HCT116 (cell line): Measurements from ENCODE around the gene RHOT1. TPM values are rescaled to one million over a fixed set of nuclear protein-coding genes. Genes with fewer than 3 reads are reported as not detected.

Source experiments
- ATAC-seq: fragments of 200-7000 bp; cut with Tn5 transposase; 2 replicates; pipeline ENCODE4 v1.9.1; 2020; ENCODE audit warnings: mild to moderate bottlenecking, moderate library complexity
- BruUV-seq: library from RNA; stranded (reverse); fragments of 400-500 nt; replicated peaks from 2 replicates; lab custom pipeline; 2021; lab: Mats Ljungman, UMichigan
- CTCF ChIA-PET: fragments of 300-600 bp; sonication (Branson Sonifier 250); formaldehyde crosslinking; loops from one replicate; lab custom pipeline; 2021; ENCODE audit warnings: antibody characterized with exemption; lab: Charles Lee
- POLR2A ChIA-PET: fragments of 300-600, 350-600 bp; sonication (Branson Sonifier 250); formaldehyde crosslinking; loops from one replicate; lab custom pipeline; 2021; ENCODE audit warnings: antibody characterized with exemption; lab: Charles Lee
- RAD21 ChIA-PET, 2 experiments: fragments of 300-600 bp; sonication (Branson Sonifier 250); formaldehyde crosslinking; loops; one replicate each; lab custom pipeline; 2023; ENCODE audit warnings: low total read pairs in 2 of 2; ENCODE audit not compliant: uncharacterized antibody in 2 of 2, unreplicated experiment in 2 of 2, low non-redundant PET in 1 of 2; lab: Charles Lee
- DNase-seq: peaks from one replicate; pipeline ENCODE4 v3.0.0-alpha.2; 2010; ENCODE audit warnings: low read depth, low spot score
- H2AFZ ChIP-seq: fragments of 200-600 bp; shearing (Covaris generic), sonication (generic); 2 replicates; pipeline ENCODE4 v1.6.1; 2017; ENCODE audit warnings: low read depth, mixed run types, mixed read lengths, antibody characterized with exemption, low read length; ENCODE audit not compliant: poor library complexity, severe bottlenecking
- H3K27ac ChIP-seq: 2 replicates; pipeline ENCODE4 v1.5.1; 2012; ENCODE audit warnings: low read depth, low read length
- H3K27me3 ChIP-seq: fragments of 200-600 bp; sonication (generic); 2 replicates; pipeline ENCODE4 v1.6.1; 2016; ENCODE audit warnings: mixed run types, low read length, mixed read lengths; ENCODE audit not compliant: insufficient read depth
- H3K36me3 ChIP-seq, 2 experiments: fragments of 200-500 bp in 1 of 2; fragments of 200-600 bp in 1 of 2; sonication (Bioruptor generic) in 1 of 2; sonication (generic) in 1 of 2; 2 replicates each; pipeline versions ENCODE4 v1.5.1 to v1.6.1; 2014 to 2016; ENCODE audit warnings: low read length in 2 of 2, inconsistent platforms in 1 of 2, mixed read lengths in 1 of 2, mixed run types in 1 of 2; ENCODE audit not compliant: insufficient read depth in 2 of 2, control insufficient read depth in 1 of 2
- H3K4me1 ChIP-seq, 2 experiments: fragments of 200-600 bp in 1 of 2; sonication (generic) in 1 of 2; 2 replicates each; pipeline versions ENCODE4 v1.5.1 to v1.6.1; 2012 to 2017; ENCODE audit warnings: low read length in 2 of 2, inconsistent platforms in 1 of 2, mild to moderate bottlenecking in 1 of 2, mixed read lengths in 1 of 2, mixed run types in 1 of 2, moderate library complexity in 1 of 2; ENCODE audit not compliant: insufficient read depth in 2 of 2, control insufficient read depth in 1 of 2
- H3K4me2 ChIP-seq: fragments of 200-600 bp; sonication (generic); 2 replicates; pipeline ENCODE4 v1.6.1; 2017; ENCODE audit warnings: mixed run types, low read length, mixed read lengths
- H3K4me3 ChIP-seq, 2 experiments: fragments of 200-600 bp in 1 of 2; sonication (generic) in 1 of 2; replicated peaks in 1 of 2; 2 replicates each; pipeline ENCODE4 v1.5.1; 2011 to 2016; ENCODE audit warnings: low read length in 2 of 2, control low read depth in 1 of 2, low read depth in 1 of 2, mild to moderate bottlenecking in 1 of 2, mixed read lengths in 1 of 2, mixed run types in 1 of 2
- H3K79me2 ChIP-seq: fragments of 200-600 bp; sonication (generic); 2 replicates; pipeline ENCODE4 v1.6.1; 2017; ENCODE audit warnings: mild to moderate bottlenecking, mixed run types, low read length, moderate library complexity, mixed read lengths; ENCODE audit not compliant: insufficient read depth
- H3K9ac ChIP-seq: fragments of 200-600 bp; sonication (generic); 2 replicates; pipeline ENCODE4 v1.6.1; 2016; ENCODE audit warnings: low read length, mixed read lengths
- H3K9me2 ChIP-seq: fragments of 200-600 bp; sonication (generic), shearing (Covaris generic); 2 replicates; pipeline ENCODE4 v1.6.1; 2017; ENCODE audit warnings: mixed run types, mild to moderate bottlenecking, moderate library complexity; ENCODE audit not compliant: insufficient read depth
- H3K9me3 ChIP-seq, 2 experiments: fragments of 200-500 bp in 1 of 2; fragments of 200-600 bp in 1 of 2; sonication (Bioruptor generic) in 1 of 2; sonication (generic) in 1 of 2; 2 replicates each; pipeline ENCODE4 v1.6.1; 2014 to 2017; ENCODE audit warnings: low read length in 2 of 2, mixed read lengths in 2 of 2, inconsistent platforms in 1 of 2, low read depth in 1 of 2, mild to moderate bottlenecking in 1 of 2, mixed run types in 1 of 2, moderate library complexity in 1 of 2; ENCODE audit not compliant: control insufficient read depth in 1 of 2, insufficient read depth in 1 of 2
- H4K20me1 ChIP-seq: fragments of 200-600 bp; sonication (generic), shearing (Covaris generic); 2 replicates; pipeline ENCODE4 v1.6.1; 2017; ENCODE audit warnings: mixed run types, mild to moderate bottlenecking, moderate library complexity; ENCODE audit not compliant: insufficient read depth
- CBX3 ChIP-seq: IDR thresholded peaks from 2 replicates; pipeline ENCODE4 v1.6.1; 2012; ENCODE audit warnings: low read depth
- CEBPB ChIP-seq: IDR thresholded peaks from 2 replicates; pipeline ENCODE4 v1.6.1; 2012; ENCODE audit warnings: low read depth
- EZH2 ChIP-seq: fragments of 200-600 bp; sonication (generic); IDR thresholded peaks from 2 replicates; pipeline ENCODE4 v1.6.1; 2017; ENCODE audit warnings: antibody characterized with exemption, mixed run types
- EZH2phosphoT487 ChIP-seq: fragments of 200-600 bp; IDR thresholded peaks from 2 replicates; pipeline ENCODE4 v1.6.1; 2018; ENCODE audit warnings: antibody characterized with exemption, borderline replicate concordance
- POLR2AphosphoS5 ChIP-seq: IDR thresholded peaks from 2 replicates; pipeline ENCODE4 v1.6.1; 2011; ENCODE audit warnings: mild to moderate bottlenecking, low read depth, low read length, moderate library complexity
- YY1 ChIP-seq: IDR thresholded peaks from 2 replicates; pipeline ENCODE4 v1.6.1; 2011; ENCODE audit warnings: low read length, low read depth, moderate library complexity, mild to moderate bottlenecking; ENCODE audit not compliant: insufficient replicate concordance; ENCODE audit errors: extremely low read depth
- ZNF274 ChIP-seq: fragments of 200-500 bp; sonication (Bioruptor generic); IDR thresholded peaks from 2 replicates; pipeline ENCODE4 v1.6.1; 2014; ENCODE audit warnings: mild to moderate bottlenecking, low read depth, low read length, inconsistent platforms
- intact Hi-C: fragments of 100-400 bp; cut with micrococcal nuclease; formaldehyde crosslinking; loops from 2 replicates; pipeline ENCODE4 v1.10.0; 2022
- total RNA-seq: library from RNA; stranded (reverse); gene quantifications from one replicate; pipeline ENCODE4 v1.2.1, GENCODE V29; 2021; ENCODE audit not compliant: unreplicated experiment
- TF ChIP-seq, protein P1 (sequence below): IDR thresholded peaks from 2 replicates; pipeline ENCODE4 v1.6.1; 2012
- TF ChIP-seq, protein P2 (sequence below): IDR thresholded peaks from 2 replicates; pipeline ENCODE4 v1.6.1; 2011; ENCODE audit warnings: mild to moderate bottlenecking, low read length, moderate library complexity; ENCODE audit not compliant: insufficient replicate concordance; ENCODE audit errors: extremely low read depth

Gene RHOT1
- total RNA-seq, 1 experiment from 2014 or later = 33.3 TPM

DNA sequence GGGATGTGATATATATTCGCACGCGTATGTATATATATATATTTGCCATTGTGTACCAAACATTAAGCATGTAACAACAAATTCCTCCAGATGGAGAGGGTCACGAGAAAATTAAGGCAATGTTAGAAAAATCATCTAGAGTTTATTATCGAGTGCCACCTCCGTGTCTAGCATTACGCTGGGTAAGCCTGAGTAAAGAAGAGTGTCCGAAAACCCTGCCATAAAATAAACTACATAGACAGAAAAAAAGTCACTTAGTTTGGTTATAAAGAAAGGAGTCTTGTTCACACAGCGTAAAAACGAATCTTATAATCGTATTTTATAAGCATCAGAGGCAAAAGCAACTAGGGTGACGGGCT is 644 bp upstream of the RHOT1 start (continued):
- no peak for TF ChIP-seq ZNF274
- TF ChIP-seq YY1 = no peak
- TF ChIP-seq POLR2AphosphoS5 = no peak

DNA sequence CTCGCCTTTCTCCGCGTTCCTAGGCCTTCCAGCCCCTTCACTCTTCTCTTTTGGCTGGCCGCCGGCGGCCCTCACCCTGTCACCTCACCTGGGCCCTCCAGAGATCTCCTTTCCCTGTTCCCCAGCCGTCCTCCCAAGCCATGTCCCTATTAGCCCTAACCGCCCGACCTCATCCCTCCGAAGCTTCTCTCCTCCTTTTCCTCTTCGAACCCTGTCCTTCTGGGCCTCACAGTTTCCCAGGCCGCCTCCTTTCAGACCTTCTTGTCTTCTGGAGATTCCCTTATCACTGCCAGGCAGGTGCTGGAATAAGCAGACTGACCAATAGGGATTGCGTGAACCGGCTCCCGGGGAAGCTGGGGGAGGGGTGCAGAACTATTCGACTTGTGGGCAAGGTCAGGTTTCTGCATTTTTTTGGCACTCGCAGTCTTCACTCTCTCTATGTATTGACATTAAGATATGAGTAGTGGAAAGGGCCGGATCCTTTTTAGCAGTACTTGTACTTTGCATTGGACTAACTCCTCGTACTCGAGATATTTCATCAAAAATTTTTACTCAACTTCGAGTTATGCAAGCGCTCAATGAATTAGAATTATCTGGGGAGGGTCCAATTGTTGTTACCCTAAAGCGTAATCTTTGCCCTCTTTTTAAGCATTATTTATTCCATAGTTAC is 690 bp downstream of the RHOT1 start:
- ATAC-seq (peak; percentile 43), DNase-seq (peak; percentile 32)
- peak overlapping the region; percentile 22 for H2AFZ ChIP-seq
- POLR2A ChIA-PET = no interaction called here
- H3K36me3 ChIP-seq = peaks cover 0 to 3% of the 10 kb centered on the region in 2 experiments; a peak in 1 of 4 replicates
- TF ChIP-seq YY1 (no peak), POLR2AphosphoS5 (peak; percentile 16; the same call in 1 of the 2 replicates)
- TF ChIP-seq, protein P1, sequence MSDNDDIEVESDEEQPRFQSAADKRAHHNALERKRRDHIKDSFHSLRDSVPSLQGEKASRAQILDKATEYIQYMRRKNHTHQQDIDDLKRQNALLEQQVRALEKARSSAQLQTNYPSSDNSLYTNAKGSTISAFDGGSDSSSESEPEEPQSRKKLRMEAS = 0 out of 2 replicates have a peak, but pooled peaks have one; percentile 29
- peak overlapping the region; percentile 86 for H3K4me2 ChIP-seq
- H3K4me3 ChIP-seq = peak overlapping the region; percentile 88 to 97
- peak overlapping the region; percentile 81 for H3K9ac ChIP-seq
- RAD21 ChIA-PET = interaction anchor here in 1 of 2 experiments (0.5 kb wide), 1 partner anchor 106 kb away, joined by 4 read pairs; no protein-coding TSS in a partner anchor
- H4K20me1 ChIP-seq = no peaks in the 10 kb centered on the region
- peaks cover 12 to 19% of the 10 kb centered on the region in 2 experiments; a peak in 3 of 4 replicates for H3K4me1 ChIP-seq
- CTCF ChIA-PET = no interaction called here
- H3K9me2 ChIP-seq = no peaks in the 10 kb centered on the region
- peaks cover 48% of the 10 kb centered on the region for H3K79me2 ChIP-seq
- H3K27ac ChIP-seq = peak overlapping the region; percentile 92
- no peaks in the 10 kb centered on the region for H3K9me3 ChIP-seq
- intact Hi-C loops = no loop called here
- H3K27me3 ChIP-seq = no peaks in the 10 kb centered on the region
- BruUV-seq = no TSS peak

DNA sequence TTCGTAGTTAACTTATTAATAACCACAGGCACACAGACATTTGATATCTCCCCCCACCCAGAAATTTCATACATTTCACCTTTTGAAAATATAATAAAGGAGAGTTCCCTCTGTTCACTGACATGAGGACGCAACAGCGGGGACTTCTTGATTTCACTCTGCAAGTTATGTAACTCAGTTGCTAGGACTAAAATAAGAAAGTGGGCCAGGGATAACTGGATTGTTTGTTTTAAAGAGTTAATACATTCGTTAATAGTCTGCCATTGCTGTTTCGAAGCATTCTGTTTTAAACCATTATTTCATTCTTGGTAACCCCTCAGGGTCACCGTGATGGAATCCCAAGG is 1.2 kb downstream of the RHOT1 start:
- peak overlapping the region; percentile 88 to 97 for H3K4me3 ChIP-seq
- no peak overlapping the region for H2AFZ ChIP-seq
- no peak for DNase-seq
- no peak for ATAC-seq
- ChIA-PET CTCF (no interaction called here), POLR2A (no interaction called here), RAD21 (interaction anchor here in 1 of 2 experiments (0.5 kb wide), 1 partner anchor 106 kb away, joined by 4 read pairs; no protein-coding TSS in a partner anchor)
- no peak for TF ChIP-seq CBX3
- TF ChIP-seq EZH2 = no peak
- TF ChIP-seq POLR2AphosphoS5 = no peak
- TF ChIP-seq EZH2phosphoT487 = no peak
- TF ChIP-seq YY1 = no peak
- TF ChIP-seq, protein P2, sequence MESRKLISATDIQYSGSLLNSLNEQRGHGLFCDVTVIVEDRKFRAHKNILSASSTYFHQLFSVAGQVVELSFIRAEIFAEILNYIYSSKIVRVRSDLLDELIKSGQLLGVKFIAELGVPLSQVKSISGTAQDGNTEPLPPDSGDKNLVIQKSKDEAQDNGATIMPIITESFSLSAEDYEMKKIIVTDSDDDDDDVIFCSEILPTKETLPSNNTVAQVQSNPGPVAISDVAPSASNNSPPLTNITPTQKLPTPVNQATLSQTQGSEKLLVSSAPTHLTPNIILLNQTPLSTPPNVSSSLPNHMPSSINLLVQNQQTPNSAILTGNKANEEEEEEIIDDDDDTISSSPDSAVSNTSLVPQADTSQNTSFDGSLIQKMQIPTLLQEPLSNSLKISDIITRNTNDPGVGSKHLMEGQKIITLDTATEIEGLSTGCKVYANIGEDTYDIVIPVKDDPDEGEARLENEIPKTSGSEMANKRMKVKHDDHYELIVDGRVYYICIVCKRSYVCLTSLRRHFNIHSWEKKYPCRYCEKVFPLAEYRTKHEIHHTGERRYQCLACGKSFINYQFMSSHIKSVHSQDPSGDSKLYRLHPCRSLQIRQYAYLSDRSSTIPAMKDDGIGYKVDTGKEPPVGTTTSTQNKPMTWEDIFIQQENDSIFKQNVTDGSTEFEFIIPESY = no peak
- no peak for TF ChIP-seq CEBPB
- intact Hi-C loops = no loop called here
- peak overlapping the region; percentile 81 for H3K9ac ChIP-seq
- peaks cover 12 to 19% of the 10 kb centered on the region in 2 experiments; a peak in 3 of 4 replicates for H3K4me1 ChIP-seq
- no peaks in the 10 kb centered on the region for H3K27me3 ChIP-seq
- no peaks in the 10 kb centered on the region for H4K20me1 ChIP-seq
- H3K4me2 ChIP-seq = peak overlapping the region; percentile 86
- TSS peak; percentile 57 for BruUV-seq
- peaks cover 0 to 3% of the 10 kb centered on the region in 2 experiments; a peak in 1 of 4 replicates for H3K36me3 ChIP-seq
- H3K27ac ChIP-seq = peak overlapping the region; percentile 92; the same call in 1 of the 2 replicates
- no peaks in the 10 kb centered on the region for H3K9me3 ChIP-seq
- peaks cover 53% of the 10 kb centered on the region for H3K79me2 ChIP-seq
- H3K9me2 ChIP-seq = no peaks in the 10 kb centered on the region
